Omental fat pad (tissue), 4 donors: ENCODE measurements around the gene ACTN4. TPM values are rescaled to one million over a fixed set of nuclear protein-coding genes. Genes with fewer than 3 reads are reported as not detected.
A peak's percentile ranks its signal among the peaks of the same experiment; 100 is the strongest.

Source experiments
- ATAC-seq: fragments of 150-250 bp; one replicate; pipeline ENCODE4 v1.9.1; 2016; ENCODE audit warnings: mild to moderate bottlenecking, moderate library complexity; ENCODE audit not compliant: low FRiP score
- DNase-seq: peaks from one replicate; pipeline ENCODE4 v3.0.0-alpha.2; 2019; ENCODE audit warnings: low spot score
- CTCF ChIP-seq, 3 donors: fragments of 450-650 bp; IDR thresholded peaks; one replicate each; pipeline ENCODE4 v1.5.1; 2016 to 2017; ENCODE audit warnings: antibody characterized with exemption in 3 of 3, mild to moderate bottlenecking in 3 of 3, moderate library complexity in 2 of 3
- total RNA-seq, 4 donors: library from RNA; depleted of rRNA; stranded (reverse); fragments of >200 nt; gene quantifications; one replicate each; pipeline ENCODE4 v1.1.0, GENCODE V29; 2016

The ACTN4 gene
- total RNA-seq, 4 donors from 2014 or later = 290 to 517 (median 367) TPM

GRCh38 chr19:38685666-38686529, 38.4 kb downstream of the ACTN4 start:
- TF ChIP-seq CTCF (IDR thresholded peaks at IDR 0.05) = no peak
- ATAC-seq (no peak), DNase-seq (no peak)

- DNase-seq (no peak), ATAC-seq (no peak)
- TF ChIP-seq CTCF (IDR thresholded peaks at IDR 0.05) = no peak
Observed at GRCh38 chr19:38686530-38686888, 39.1 kb downstream of the ACTN4 start.

- no peak for DNase-seq
- TF ChIP-seq CTCF (IDR thresholded peaks at IDR 0.05) = no peak
- ATAC-seq = no peak
Observed at GRCh38 chr19:38687837-38688378, 40.5 kb downstream of the ACTN4 start.

- ATAC-seq = no peak
- DNase-seq = no peak
- TF ChIP-seq CTCF (IDR thresholded peaks at IDR 0.05) = no peak
Observed at GRCh38 chr19:38690146-38690545, 42.7 kb downstream of the ACTN4 start.

GRCh38 chr19:38690832-38691231, 43.4 kb downstream of the ACTN4 start:
- DNase-seq (no peak), ATAC-seq (no peak)
- TF ChIP-seq CTCF (IDR thresholded peaks at IDR 0.05) = no peak

GRCh38 chr19:38691938-38692457, 44.5 kb downstream of the ACTN4 start:
- TF ChIP-seq CTCF (IDR thresholded peaks at IDR 0.05) = no peak
- peak; percentile 69 for ATAC-seq
- no peak for DNase-seq
